Keratinocyte (primary cell): ENCODE measurements around the gene GASK1A. TPM values are rescaled to one million over a fixed set of nuclear protein-coding genes. Genes with fewer than 3 reads are reported as not detected.

ENCODE experiments used
- DNase-seq: peaks from one replicate; pipeline ENCODE4 v3.0.0-alpha.2; 2011; ENCODE audit warnings: low read depth, missing footprints, low spot score
- FAIRE-seq: peaks from 2 replicates; lab custom pipeline; 2011; peaks lifted over from hg19 to GRCh38; lab: Jason Lieb, UNC
- H2AFZ ChIP-seq: 2 replicates; pipeline ENCODE4 v1.6.0; 2012; ENCODE audit warnings: low read length, control low read depth, inconsistent platforms; ENCODE audit not compliant: control insufficient read depth
- H3K27ac ChIP-seq: 2 replicates; pipeline ENCODE4 v1.5.1; 2011; ENCODE audit warnings: low read length; ENCODE audit not compliant: control insufficient read depth, insufficient read depth
- H3K27me3 ChIP-seq: 3 replicates; pipeline ENCODE4 v1.6.0; 2011; ENCODE audit warnings: low read length; ENCODE audit not compliant: control insufficient read depth, insufficient read depth; ENCODE audit errors: extremely low read depth
- H3K36me3 ChIP-seq, 2 experiments: 2 replicates in 1 of 2; 3 replicates in 1 of 2; pipeline ENCODE4 v1.5.1; 2011; ENCODE audit warnings: low read length in 2 of 2, mild to moderate bottlenecking in 1 of 2; ENCODE audit not compliant: control insufficient read depth in 2 of 2, insufficient read depth in 2 of 2; ENCODE audit errors: extremely low read depth in 1 of 2
- H3K4me1 ChIP-seq: 3 replicates; pipeline ENCODE4 v1.5.1; 2011; ENCODE audit warnings: low read length; ENCODE audit not compliant: control insufficient read depth, insufficient read depth; ENCODE audit errors: extremely low read depth
- H3K4me2 ChIP-seq: 3 replicates; pipeline ENCODE4 v1.6.0; 2011; ENCODE audit warnings: low read depth, low read length; ENCODE audit not compliant: control insufficient read depth, insufficient read depth; ENCODE audit errors: extremely low read depth
- H3K4me3 ChIP-seq, 3 experiments: fragments of 200-600 bp in 1 of 3; sonication (generic) in 1 of 3; 2 replicates in 2 of 3; 3 replicates in 1 of 3; pipeline ENCODE4 v1.5.1; 2011 to 2016; ENCODE audit warnings: low read length in 3 of 3, mild to moderate bottlenecking in 3 of 3, control low read depth in 2 of 3, inconsistent platforms in 1 of 3, low read depth in 1 of 3, mixed read lengths in 1 of 3, mixed run types in 1 of 3, moderate library complexity in 1 of 3; ENCODE audit not compliant: control insufficient read depth in 2 of 3, insufficient read depth in 2 of 3; ENCODE audit errors: extremely low read depth in 1 of 3
- H3K79me2 ChIP-seq: 2 replicates; pipeline ENCODE4 v1.6.0; 2012; ENCODE audit warnings: low read length; ENCODE audit not compliant: control insufficient read depth, insufficient read depth
- H3K9ac ChIP-seq: 3 replicates; pipeline ENCODE4 v1.6.0; 2011; ENCODE audit warnings: low read length; ENCODE audit not compliant: control insufficient read depth, insufficient read depth; ENCODE audit errors: extremely low read depth
- H3K9me1 ChIP-seq: 3 replicates; pipeline ENCODE4 v1.6.0; 2011; ENCODE audit warnings: low read length; ENCODE audit not compliant: control insufficient read depth, insufficient read depth; ENCODE audit errors: extremely low read depth
- H3K9me3 ChIP-seq: 2 replicates; pipeline ENCODE4 v1.5.1; 2012; ENCODE audit warnings: low read depth, low read length; ENCODE audit not compliant: control insufficient read depth
- H4K20me1 ChIP-seq: 3 replicates; pipeline ENCODE4 v1.6.0; 2011; ENCODE audit warnings: low read length; ENCODE audit not compliant: control insufficient read depth, insufficient read depth; ENCODE audit errors: extremely low read depth
- CTCF ChIP-seq, 3 experiments: IDR thresholded peaks in 1 of 3; conservative IDR thresholded peaks in 1 of 3; optimal IDR thresholded peaks in 1 of 3; 2 replicates in 2 of 3; 3 replicates in 1 of 3; pipeline versions ENCODE3 to v1.5.1; 2011; ENCODE audit warnings: low read length in 3 of 3, mild to moderate bottlenecking in 3 of 3, moderate library complexity in 2 of 3, control low read depth in 1 of 3, inconsistent platforms in 1 of 3; ENCODE audit not compliant: insufficient read depth in 2 of 3; ENCODE audit errors: extremely low read depth in 1 of 3
- EZH2 ChIP-seq: IDR thresholded peaks from one replicate; pipeline ENCODE4 v1.6.1; 2012; ENCODE audit warnings: inconsistent platforms, mild to moderate bottlenecking, low read length, moderate library complexity
- dilution Hi-C: fragments of 300-500 bp; cut with MboI; formaldehyde crosslinking; loops from one replicate; pipeline ENCODE4 v1.7.0; 2020; ENCODE audit warnings: low sequenced_read_pairs; ENCODE audit not compliant: extremely low pct_ligation_motif_present
- polyA plus RNA-seq, 5 experiments: library from polyadenylated mRNA; depleted of rRNA in 3 of 5; stranded (reverse) in 3 of 5; stranded (forward) in 1 of 5; unstranded in 1 of 5; fragments of >200 nt; gene quantifications; 1 replicate in 1 of 5; 2 replicates in 3 of 5; 3 replicates in 1 of 5; pipeline versions ENCODE4 v1.2.1 to v1.2.3, GENCODE V29; 2011 to 2012; ENCODE audit warnings: missing spikeins in 2 of 5, low read depth in 1 of 5, low replicate concordance in 1 of 5

The GASK1A gene
- polyA plus RNA-seq, 1 donor (not counting 4 experiments of a cell fraction or from before 2014, with no cell fraction given): 0.30 TPM

GRCh38 chr3:43018246-43018645 is 39.1 kb downstream of the GASK1A start:
- TF ChIP-seq CTCF (optimal IDR thresholded peaks at IDR 0.05 in 1 of 3, IDR thresholded peaks at IDR 0.05 in 1 of 3, conservative IDR thresholded peaks at IDR 0.05 in 1 of 3; ENCODE audit: extremely low read depth in 1 of 3, insufficient read depth in 2 of 3, low read length in 3 of 3): no peak
- TF ChIP-seq EZH2: no peak
- Histone ChIP-seq H3K27ac (no peak overlapping the region), H3K9me3 (peaks cover 23% of the 10 kb centered on the region), H4K20me1 (no peaks in the 10 kb centered on the region), H3K4me1 (no peaks in the 10 kb centered on the region), H3K36me3 (no peaks in the 10 kb centered on the region), H3K4me3 (no peak overlapping the region), H3K9me1 (no peaks in the 10 kb centered on the region), H3K9ac (no peak overlapping the region), H3K79me2 (no peaks in the 10 kb centered on the region), H2AFZ (no peak overlapping the region), H3K4me2 (no peak overlapping the region), H3K27me3 (peaks cover 3% of the 10 kb centered on the region)
- dilution Hi-C loops: no loop called here
- no peak for DNase-seq
- no peak for FAIRE-seq

- DNase-seq (no peak), FAIRE-seq (no peak)
- Histone ChIP-seq H3K9me1 (no peaks in the 10 kb centered on the region), H3K9me3 (peaks cover 15% of the 10 kb centered on the region), H3K27ac (no peak overlapping the region), H3K4me3 (no peak overlapping the region), H4K20me1 (no peaks in the 10 kb centered on the region), H3K9ac (no peak overlapping the region), H3K4me2 (no peak overlapping the region), H2AFZ (no peak overlapping the region), H3K27me3 (peaks cover 4% of the 10 kb centered on the region), H3K79me2 (no peaks in the 10 kb centered on the region), H3K4me1 (no peaks in the 10 kb centered on the region), H3K36me3 (no peaks in the 10 kb centered on the region)
- TF ChIP-seq CTCF (optimal IDR thresholded peaks at IDR 0.05 in 1 of 3, IDR thresholded peaks at IDR 0.05 in 1 of 3, conservative IDR thresholded peaks at IDR 0.05 in 1 of 3; ENCODE audit: extremely low read depth in 1 of 3, insufficient read depth in 2 of 3, low read length in 3 of 3) (no peak), EZH2 (no peak)
- dilution Hi-C loops: no loop called here
Observed at GRCh38 chr3:43019006-43019809, 40.1 kb downstream of the GASK1A start.
